WTC11 (cell line): ENCODE measurements around the gene RAD23B. TPM values are rescaled to one million over a fixed set of nuclear protein-coding genes. Genes with fewer than 3 reads are reported as not detected.

Experiments used
- ATAC-seq: fragments of 200-7000 bp; cut with Tn5 transposase; 2 replicates; pipeline ENCODE4 v1.10.0; 2021; ENCODE audit warnings: mild to moderate bottlenecking, moderate library complexity
- CTCF ChIA-PET: fragments of 300-600 bp; sonication (Branson Sonifier 250); formaldehyde crosslinking; loops from one replicate; lab custom pipeline; 2021; ENCODE audit warnings: antibody characterized with exemption; lab: Charles Lee
- POLR2A ChIA-PET: fragments of 350-600 bp; sonication (Branson Sonifier 250); formaldehyde crosslinking; loops from one replicate; lab custom pipeline; 2021; ENCODE audit warnings: antibody characterized with exemption; lab: Charles Lee
- DNase-seq: peaks from one replicate; pipeline ENCODE4 v3.0.0; 2021; ENCODE audit warnings: low spot score
- H3K27ac Mint-ChIP-seq: 2 replicates; pipeline ENCODE4 v1.8.0; 2021; ENCODE audit warnings: mixed read lengths
- H3K27me3 Mint-ChIP-seq: 2 replicates; pipeline ENCODE4 v1.8.0; 2021; ENCODE audit warnings: low read depth, mild to moderate bottlenecking, moderate library complexity, mixed read lengths
- H3K36me3 Mint-ChIP-seq: 2 replicates; pipeline ENCODE4 v1.8.0; 2021; ENCODE audit warnings: mixed read lengths
- H3K4me1 Mint-ChIP-seq: 2 replicates; pipeline ENCODE4 v1.8.0; 2022; ENCODE audit warnings: mixed read lengths
- H3K4me3 Mint-ChIP-seq: 2 replicates; pipeline ENCODE4 v1.8.0; 2021; ENCODE audit warnings: mild to moderate bottlenecking, moderate library complexity, mixed read lengths
- H3K9me3 Mint-ChIP-seq: 2 replicates; pipeline ENCODE4 v1.8.0; 2021; ENCODE audit warnings: mixed read lengths
- E2F1 ChIP-seq: sonication (generic); formaldehyde crosslinking; IDR thresholded peaks from 2 replicates; pipeline ENCODE4 v1.8.0; 2022; ENCODE audit warnings: mild to moderate bottlenecking, missing genetic modification reagents
- EMX1 ChIP-seq: fragments of 250-450 bp; sonication (Bioruptor Pico); IDR thresholded peaks from 2 replicates; pipeline ENCODE4 v1.8.0; 2021; ENCODE audit warnings: mild to moderate bottlenecking
- FOXJ3 ChIP-seq: sonication (generic); formaldehyde crosslinking; IDR thresholded peaks from 2 replicates; pipeline ENCODE4 v1.9.0; 2021; ENCODE audit warnings: missing genetic modification reagents, mild to moderate bottlenecking, borderline replicate concordance
- GRHL2 ChIP-seq: fragments of 250-450 bp; sonication (Bioruptor Pico); IDR thresholded peaks from 2 replicates; pipeline ENCODE4 v1.8.0; 2022; ENCODE audit warnings: mild to moderate bottlenecking, moderate library complexity; ENCODE audit not compliant: insufficient replicate concordance, severe bottlenecking
- MLX ChIP-seq: sonication (generic); formaldehyde crosslinking; IDR thresholded peaks from 2 replicates; pipeline ENCODE4 v1.8.1; 2023; ENCODE audit warnings: mild to moderate bottlenecking, missing genetic modification reagents, moderate library complexity
- NFATC4 ChIP-seq: fragments of 250-450 bp; sonication (Bioruptor Pico); IDR thresholded peaks from 2 replicates; pipeline ENCODE4 v1.9.0; 2021; ENCODE audit warnings: mild to moderate bottlenecking
- NR1H2 ChIP-seq: sonication (generic); formaldehyde crosslinking; IDR thresholded peaks from 2 replicates; pipeline ENCODE4 v1.9.0; 2021; ENCODE audit warnings: mild to moderate bottlenecking, moderate library complexity, missing genetic modification reagents
- NR2C2 ChIP-seq: sonication (generic); formaldehyde crosslinking; IDR thresholded peaks from 2 replicates; pipeline ENCODE4 v1.8.0; 2022; ENCODE audit warnings: mild to moderate bottlenecking, missing genetic modification reagents
- RORB ChIP-seq: fragments of 250-450 bp; sonication (Bioruptor Pico); IDR thresholded peaks from 2 replicates; pipeline ENCODE4 v1.9.0; 2021; ENCODE audit warnings: mild to moderate bottlenecking
- ZNF232 ChIP-seq: sonication (generic); formaldehyde crosslinking; IDR thresholded peaks from 2 replicates; pipeline ENCODE4 v1.8.0; 2022; ENCODE audit warnings: mild to moderate bottlenecking, missing genetic modification reagents
- ZNF263 ChIP-seq: sonication (generic); formaldehyde crosslinking; IDR thresholded peaks from 2 replicates; pipeline ENCODE4 v1.8.1; 2022; ENCODE audit warnings: low read depth, mild to moderate bottlenecking, moderate library complexity, missing genetic modification reagents
- ZNF423 ChIP-seq: fragments of 250-450 bp; sonication (Bioruptor Pico); IDR thresholded peaks from 2 replicates; pipeline ENCODE4 v2.1.2; 2022; ENCODE audit warnings: mild to moderate bottlenecking, moderate library complexity
- ZSCAN18 ChIP-seq: fragments of 250-450 bp; sonication (Bioruptor Pico); IDR thresholded peaks from 2 replicates; pipeline ENCODE4 v2.1.2; 2022; ENCODE audit warnings: mild to moderate bottlenecking, moderate library complexity
- total RNA-seq: library from RNA; stranded (reverse); gene quantifications from 3 replicates; pipeline ENCODE4 v1.2.3, GENCODE V29; 2021
- TF ChIP-seq, protein P1 (sequence below): sonication (generic); formaldehyde crosslinking; IDR thresholded peaks from 2 replicates; pipeline ENCODE4 v1.8.0; 2022; ENCODE audit warnings: mild to moderate bottlenecking, missing genetic modification reagents
- TF ChIP-seq, protein P2 (sequence below): sonication (generic); formaldehyde crosslinking; conservative IDR thresholded peaks from 2 replicates; pipeline ENCODE4 v1.8.1; 2022; ENCODE audit warnings: mild to moderate bottlenecking, missing genetic modification reagents
- TF ChIP-seq, protein P3 (sequence below): sonication (generic); formaldehyde crosslinking; IDR thresholded peaks from 2 replicates; pipeline ENCODE4 v1.8.0; 2022; ENCODE audit warnings: mild to moderate bottlenecking, missing genetic modification reagents
- TF ChIP-seq, protein P4 (sequence below): sonication (generic); formaldehyde crosslinking; IDR thresholded peaks from 2 replicates; pipeline ENCODE4 v1.8.0; 2023; ENCODE audit warnings: mild to moderate bottlenecking, missing genetic modification reagents
- TF ChIP-seq, protein P5 (sequence below): sonication (generic); formaldehyde crosslinking; IDR thresholded peaks from 2 replicates; pipeline ENCODE4 v1.8.1; 2023; ENCODE audit warnings: mild to moderate bottlenecking, missing genetic modification reagents, moderate library complexity

Gene RAD23B
- total RNA-seq, 1 experiment from 2014 or later: 150 TPM

DNA sequence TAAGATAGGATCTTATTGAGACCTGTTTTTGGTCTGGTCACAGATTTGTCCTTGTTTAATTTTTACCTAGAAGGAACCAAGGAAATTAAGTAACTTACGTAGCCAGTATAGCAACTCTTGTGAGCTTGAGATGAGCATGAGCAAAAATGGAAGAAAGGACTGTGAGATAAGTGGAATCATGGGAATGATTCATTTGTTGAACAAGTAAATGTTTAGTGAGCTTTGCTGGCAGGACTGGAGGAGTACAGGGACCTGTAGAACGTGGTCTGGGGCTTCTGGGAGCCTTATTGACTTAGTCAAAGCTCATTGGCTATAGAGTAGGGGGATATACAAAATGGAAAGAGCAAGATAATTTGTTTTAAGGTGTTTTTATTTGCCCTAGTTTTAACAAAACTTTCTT lies 3.0 kb downstream of the RAD23B start (continued):
- TF ChIP-seq, protein P1, sequence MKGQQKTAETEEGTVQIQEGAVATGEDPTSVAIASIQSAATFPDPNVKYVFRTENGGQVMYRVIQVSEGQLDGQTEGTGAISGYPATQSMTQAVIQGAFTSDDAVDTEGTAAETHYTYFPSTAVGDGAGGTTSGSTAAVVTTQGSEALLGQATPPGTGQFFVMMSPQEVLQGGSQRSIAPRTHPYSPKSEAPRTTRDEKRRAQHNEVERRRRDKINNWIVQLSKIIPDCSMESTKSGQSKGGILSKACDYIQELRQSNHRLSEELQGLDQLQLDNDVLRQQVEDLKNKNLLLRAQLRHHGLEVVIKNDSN (CRISPR knock-in tag): no peak
- TF ChIP-seq, protein P2, sequence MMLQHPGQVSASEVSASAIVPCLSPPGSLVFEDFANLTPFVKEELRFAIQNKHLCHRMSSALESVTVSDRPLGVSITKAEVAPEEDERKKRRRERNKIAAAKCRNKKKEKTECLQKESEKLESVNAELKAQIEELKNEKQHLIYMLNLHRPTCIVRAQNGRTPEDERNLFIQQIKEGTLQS: no peak
- TF ChIP-seq NR2C2 (CRISPR knock-in tag) (no peak), NR1H2 (no peak)
- TF ChIP-seq, protein P3, sequence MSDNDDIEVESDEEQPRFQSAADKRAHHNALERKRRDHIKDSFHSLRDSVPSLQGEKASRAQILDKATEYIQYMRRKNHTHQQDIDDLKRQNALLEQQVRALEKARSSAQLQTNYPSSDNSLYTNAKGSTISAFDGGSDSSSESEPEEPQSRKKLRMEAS (CRISPR knock-in tag): no peak

GRCh38 chr9:107288701-107289100 lies 5.6 kb downstream of the RAD23B start:
- ATAC-seq (no peak), DNase-seq (no peak)
- Mint-ChIP-seq H3K27me3 (no peaks in the 10 kb centered on the region), H3K27ac (peak overlapping the region; percentile 75; the same call in 1 of the 2 replicates), H3K4me1 (peaks cover 77% of the 10 kb centered on the region), H3K36me3 (peaks cover 3% of the 10 kb centered on the region; the same call in 1 of the 2 replicates), H3K4me3 (no peak overlapping the region), H3K9me3 (no peaks in the 10 kb centered on the region)
- ChIA-PET CTCF (no interaction called here), POLR2A (interaction anchor here (0.5 kb wide), 1 partner anchor 53 kb away, joined by 3 read pairs; no protein-coding TSS in a partner anchor)
- TF ChIP-seq MLX (CRISPR knock-in tag) (no peak), ZNF423 (CRISPR knock-in tag) (no peak), ZNF263 (CRISPR knock-in tag) (no peak), EMX1 (CRISPR knock-in tag) (no peak), NFATC4 (no peak), RORB (CRISPR knock-in tag) (no peak), E2F1 (CRISPR knock-in tag) (no peak), ZNF232 (no peak), ZSCAN18 (CRISPR knock-in tag) (no peak), GRHL2 (CRISPR knock-in tag) (no peak), FOXJ3 (CRISPR knock-in tag) (no peak)
- TF ChIP-seq, protein P4, sequence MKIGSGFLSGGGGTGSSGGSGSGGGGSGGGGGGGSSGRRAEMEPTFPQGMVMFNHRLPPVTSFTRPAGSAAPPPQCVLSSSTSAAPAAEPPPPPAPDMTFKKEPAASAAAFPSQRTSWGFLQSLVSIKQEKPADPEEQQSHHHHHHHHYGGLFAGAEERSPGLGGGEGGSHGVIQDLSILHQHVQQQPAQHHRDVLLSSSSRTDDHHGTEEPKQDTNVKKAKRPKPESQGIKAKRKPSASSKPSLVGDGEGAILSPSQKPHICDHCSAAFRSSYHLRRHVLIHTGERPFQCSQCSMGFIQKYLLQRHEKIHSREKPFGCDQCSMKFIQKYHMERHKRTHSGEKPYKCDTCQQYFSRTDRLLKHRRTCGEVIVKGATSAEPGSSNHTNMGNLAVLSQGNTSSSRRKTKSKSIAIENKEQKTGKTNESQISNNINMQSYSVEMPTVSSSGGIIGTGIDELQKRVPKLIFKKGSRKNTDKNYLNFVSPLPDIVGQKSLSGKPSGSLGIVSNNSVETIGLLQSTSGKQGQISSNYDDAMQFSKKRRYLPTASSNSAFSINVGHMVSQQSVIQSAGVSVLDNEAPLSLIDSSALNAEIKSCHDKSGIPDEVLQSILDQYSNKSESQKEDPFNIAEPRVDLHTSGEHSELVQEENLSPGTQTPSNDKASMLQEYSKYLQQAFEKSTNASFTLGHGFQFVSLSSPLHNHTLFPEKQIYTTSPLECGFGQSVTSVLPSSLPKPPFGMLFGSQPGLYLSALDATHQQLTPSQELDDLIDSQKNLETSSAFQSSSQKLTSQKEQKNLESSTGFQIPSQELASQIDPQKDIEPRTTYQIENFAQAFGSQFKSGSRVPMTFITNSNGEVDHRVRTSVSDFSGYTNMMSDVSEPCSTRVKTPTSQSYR (CRISPR knock-in tag): no peak
- TF ChIP-seq, protein P5, sequence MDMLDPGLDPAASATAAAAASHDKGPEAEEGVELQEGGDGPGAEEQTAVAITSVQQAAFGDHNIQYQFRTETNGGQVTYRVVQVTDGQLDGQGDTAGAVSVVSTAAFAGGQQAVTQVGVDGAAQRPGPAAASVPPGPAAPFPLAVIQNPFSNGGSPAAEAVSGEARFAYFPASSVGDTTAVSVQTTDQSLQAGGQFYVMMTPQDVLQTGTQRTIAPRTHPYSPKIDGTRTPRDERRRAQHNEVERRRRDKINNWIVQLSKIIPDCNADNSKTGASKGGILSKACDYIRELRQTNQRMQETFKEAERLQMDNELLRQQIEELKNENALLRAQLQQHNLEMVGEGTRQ: no peak
